ENCODE results near the gene TSPAN18.

GRCh38 chr11:44792171-44792570 lies 65.4 kb downstream of the TSPAN18 start:
- TF ChIP-seq, protein P1, sequence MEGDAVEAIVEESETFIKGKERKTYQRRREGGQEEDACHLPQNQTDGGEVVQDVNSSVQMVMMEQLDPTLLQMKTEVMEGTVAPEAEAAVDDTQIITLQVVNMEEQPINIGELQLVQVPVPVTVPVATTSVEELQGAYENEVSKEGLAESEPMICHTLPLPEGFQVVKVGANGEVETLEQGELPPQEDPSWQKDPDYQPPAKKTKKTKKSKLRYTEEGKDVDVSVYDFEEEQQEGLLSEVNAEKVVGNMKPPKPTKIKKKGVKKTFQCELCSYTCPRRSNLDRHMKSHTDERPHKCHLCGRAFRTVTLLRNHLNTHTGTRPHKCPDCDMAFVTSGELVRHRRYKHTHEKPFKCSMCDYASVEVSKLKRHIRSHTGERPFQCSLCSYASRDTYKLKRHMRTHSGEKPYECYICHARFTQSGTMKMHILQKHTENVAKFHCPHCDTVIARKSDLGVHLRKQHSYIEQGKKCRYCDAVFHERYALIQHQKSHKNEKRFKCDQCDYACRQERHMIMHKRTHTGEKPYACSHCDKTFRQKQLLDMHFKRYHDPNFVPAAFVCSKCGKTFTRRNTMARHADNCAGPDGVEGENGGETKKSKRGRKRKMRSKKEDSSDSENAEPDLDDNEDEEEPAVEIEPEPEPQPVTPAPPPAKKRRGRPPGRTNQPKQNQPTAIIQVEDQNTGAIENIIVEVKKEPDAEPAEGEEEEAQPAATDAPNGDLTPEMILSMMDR (IDR thresholded peaks at IDR 0.05; ENCODE audit: control extremely low read depth in 1 of 3, insufficient read depth in 1 of 3, low read depth in 1 of 3, low read length in 3 of 3): no peak
- no peak for TF ChIP-seq TEAD4 (IDR thresholded peaks at IDR 0.05; ENCODE audit: low read depth, low read length)
- TF ChIP-seq TBP (IDR thresholded peaks at IDR 0.05; ENCODE audit: low read depth, low read length): no peak
- TF ChIP-seq EGR1 (IDR thresholded peaks at IDR 0.05; ENCODE audit: borderline replicate concordance, low read depth, low read length): no peak
- TF ChIP-seq CEBPB (IDR thresholded peaks at IDR 0.05; ENCODE audit: low read depth, low read length): no peak
- no peak for TF ChIP-seq ATF2 (IDR thresholded peaks at IDR 0.05; ENCODE audit: low read length)
- TF ChIP-seq POLR2AphosphoS5 (IDR thresholded peaks at IDR 0.05; ENCODE audit: low read depth, low read length): no peak
- TF ChIP-seq POLR2A (IDR thresholded peaks at IDR 0.05; ENCODE audit: control extremely low read depth in 1 of 2, low read depth in 2 of 2, low read length in 2 of 2): no peak
- no peak for TF ChIP-seq JUND (IDR thresholded peaks at IDR 0.05; ENCODE audit: low read length)
- TF ChIP-seq YY1 (IDR thresholded peaks at IDR 0.05; ENCODE audit: low read depth, low read length): no peak
- TF ChIP-seq PHF8 (conservative IDR thresholded peaks at IDR 0.05; ENCODE audit: low read depth, low read length): no peak
